Ectodermal cell (in vitro differentiated cells): ENCODE data around the gene SHB.

Source experiments
- H3K27ac ChIP-seq: 2 replicates; pipeline ENCODE4 v1.7.0; 2013; ENCODE audit warnings: mild to moderate bottlenecking, low read depth, low read length; ENCODE audit not compliant: insufficient read depth, poor library complexity, severe bottlenecking
- H3K27me3 ChIP-seq: 2 replicates; pipeline ENCODE4 v1.7.0; 2013; ENCODE audit warnings: mild to moderate bottlenecking, low read length; ENCODE audit not compliant: insufficient read depth, control insufficient read depth, poor library complexity, severe bottlenecking
- H3K36me3 ChIP-seq: one replicate; pipeline ENCODE4 v1.7.0; 2013; ENCODE audit warnings: low read length; ENCODE audit not compliant: control insufficient read depth, insufficient read depth
- H3K4me1 ChIP-seq: one replicate; pipeline ENCODE4 v1.7.0; 2013; ENCODE audit warnings: low read length; ENCODE audit not compliant: control insufficient read depth, insufficient read depth
- H3K4me3 ChIP-seq: 2 replicates; pipeline ENCODE4 v1.7.0; 2013; ENCODE audit warnings: low read depth, low read length, control low read depth; ENCODE audit not compliant: insufficient read depth
- H3K9me3 ChIP-seq: 2 replicates; pipeline ENCODE4 v1.7.0; 2013; ENCODE audit warnings: mild to moderate bottlenecking, low read length, moderate library complexity; ENCODE audit not compliant: control insufficient read depth
- WGBS, 2 experiments: methylation state at CpG; one replicate each; pipeline ENCODE4 v1.1.7; 2013; ENCODE audit warnings: missing lambda C conversion rate in 2 of 2; 5-methylcytosine and 5-hydroxymethylcytosine counted together

SHB gene

GRCh38 chr9:38074441-38074961 lies 5.5 kb upstream of the SHB start:
- Histone ChIP-seq H3K4me3 (no peak overlapping the region), H3K4me1 (peaks cover 4% of the 10 kb centered on the region), H3K36me3 (no peaks in the 10 kb centered on the region), H3K27me3 (peaks cover 7% of the 10 kb centered on the region), H3K9me3 (no peaks in the 10 kb centered on the region), H3K27ac (no peak overlapping the region)
- WGBS, 2 experiments: 89 to 95% methylated on average over 5 of the region's 5 CpGs

- 85 to 87% methylated on average over 3 of the region's 3 CpGs for WGBS, 2 experiments
- Histone ChIP-seq H3K4me3 (no peak overlapping the region), H3K9me3 (no peaks in the 10 kb centered on the region), H3K27me3 (peaks cover 7% of the 10 kb centered on the region), H3K27ac (no peak overlapping the region), H3K4me1 (peaks cover 4% of the 10 kb centered on the region), H3K36me3 (no peaks in the 10 kb centered on the region)
These were observed 4.9 kb upstream of the SHB start for GRCh38 chr9:38073882-38074281.

- no peaks in the 10 kb centered on the region for H3K36me3 ChIP-seq
- WGBS, 2 experiments: 78 to 80% methylated on average over 7 of the region's 7 CpGs
- H3K9me3 ChIP-seq: no peaks in the 10 kb centered on the region
- no peak overlapping the region for H3K27ac ChIP-seq
- H3K4me3 ChIP-seq: no peak overlapping the region
- peaks cover 15% of the 10 kb centered on the region for H3K4me1 ChIP-seq
- H3K27me3 ChIP-seq: peaks cover 29% of the 10 kb centered on the region
These were observed 2.6 kb upstream of the SHB start for GRCh38 chr9:38071470-38072134.

- H3K4me1 ChIP-seq: peaks cover 39% of the 10 kb centered on the region
- no peak overlapping the region for H3K27ac ChIP-seq
- 1% methylated on average over 107 of the region's 107 CpGs for WGBS, 2 experiments
- H3K9me3 ChIP-seq: no peaks in the 10 kb centered on the region
- no peaks in the 10 kb centered on the region for H3K36me3 ChIP-seq
- peak overlapping the region; percentile 63 for H3K4me3 ChIP-seq
- H3K27me3 ChIP-seq: peaks cover 37% of the 10 kb centered on the region
These were observed 957 bp downstream of the SHB start for GRCh38 chr9:38067859-38068681.

- H3K27ac ChIP-seq: no peak overlapping the region
- peaks cover 37% of the 10 kb centered on the region for H3K27me3 ChIP-seq
- H3K4me3 ChIP-seq: peak overlapping the region; percentile 63
- 1% methylated on average over 47 of the region's 47 CpGs for WGBS, 2 experiments
- H3K9me3 ChIP-seq: no peaks in the 10 kb centered on the region
- H3K36me3 ChIP-seq: no peaks in the 10 kb centered on the region
- peaks cover 47% of the 10 kb centered on the region for H3K4me1 ChIP-seq
These were observed 1.8 kb downstream of the SHB start for GRCh38 chr9:38066914-38067858.

- peaks cover 55% of the 10 kb centered on the region for H3K4me1 ChIP-seq
- peaks cover 37% of the 10 kb centered on the region for H3K27me3 ChIP-seq
- H3K27ac ChIP-seq: no peak overlapping the region
- no peaks in the 10 kb centered on the region for H3K9me3 ChIP-seq
- H3K36me3 ChIP-seq: no peaks in the 10 kb centered on the region
- WGBS, 2 experiments: 61 to 63% methylated on average over 7 of the region's 7 CpGs
- peak overlapping the region; percentile 63 for H3K4me3 ChIP-seq
These were observed 2.7 kb downstream of the SHB start for GRCh38 chr9:38066197-38066913.

- no peak overlapping the region for H3K27ac ChIP-seq
- peaks cover 55% of the 10 kb centered on the region for H3K4me1 ChIP-seq
- peaks cover 35% of the 10 kb centered on the region for H3K27me3 ChIP-seq
- peak overlapping the region; percentile 63 for H3K4me3 ChIP-seq
- H3K9me3 ChIP-seq: no peaks in the 10 kb centered on the region
- H3K36me3 ChIP-seq: no peaks in the 10 kb centered on the region
- WGBS, 2 experiments: 71 to 74% methylated on average over 9 of the region's 9 CpGs
These were observed 3.5 kb downstream of the SHB start for GRCh38 chr9:38065369-38066075.

GRCh38 chr9:38064842-38065368 lies 4.1 kb downstream of the SHB start:
- WGBS, 2 experiments: 86 to 96% methylated on average over 4 of the region's 4 CpGs
- H3K27ac ChIP-seq: no peak overlapping the region
- peaks cover 51% of the 10 kb centered on the region for H3K4me1 ChIP-seq

GRCh38 chr9:38063363-38063707 lies 5.7 kb downstream of the SHB start:
- H3K4me3 ChIP-seq: no peak overlapping the region
- no peak overlapping the region for H3K27ac ChIP-seq
- 66 to 67% methylated on average over 2 of the region's 2 CpGs for WGBS, 2 experiments
- peaks cover 58% of the 10 kb centered on the region for H3K4me1 ChIP-seq
- peaks cover 24% of the 10 kb centered on the region for H3K27me3 ChIP-seq
- no peaks in the 10 kb centered on the region for H3K9me3 ChIP-seq
- no peaks in the 10 kb centered on the region for H3K36me3 ChIP-seq

More at GRCh38 chr9:38064842-38065368, 4.1 kb downstream of the SHB start:
- H3K27me3 ChIP-seq: peaks cover 31% of the 10 kb centered on the region
- no peak overlapping the region for H3K4me3 ChIP-seq
- no peaks in the 10 kb centered on the region for H3K9me3 ChIP-seq
- H3K36me3 ChIP-seq: no peaks in the 10 kb centered on the region
